Measurements from ENCODE around the gene MANSC1.

- TF ChIP-seq POLR2AphosphoS5 (IDR thresholded peaks at IDR 0.05): no peak
- TF ChIP-seq, protein P1, sequence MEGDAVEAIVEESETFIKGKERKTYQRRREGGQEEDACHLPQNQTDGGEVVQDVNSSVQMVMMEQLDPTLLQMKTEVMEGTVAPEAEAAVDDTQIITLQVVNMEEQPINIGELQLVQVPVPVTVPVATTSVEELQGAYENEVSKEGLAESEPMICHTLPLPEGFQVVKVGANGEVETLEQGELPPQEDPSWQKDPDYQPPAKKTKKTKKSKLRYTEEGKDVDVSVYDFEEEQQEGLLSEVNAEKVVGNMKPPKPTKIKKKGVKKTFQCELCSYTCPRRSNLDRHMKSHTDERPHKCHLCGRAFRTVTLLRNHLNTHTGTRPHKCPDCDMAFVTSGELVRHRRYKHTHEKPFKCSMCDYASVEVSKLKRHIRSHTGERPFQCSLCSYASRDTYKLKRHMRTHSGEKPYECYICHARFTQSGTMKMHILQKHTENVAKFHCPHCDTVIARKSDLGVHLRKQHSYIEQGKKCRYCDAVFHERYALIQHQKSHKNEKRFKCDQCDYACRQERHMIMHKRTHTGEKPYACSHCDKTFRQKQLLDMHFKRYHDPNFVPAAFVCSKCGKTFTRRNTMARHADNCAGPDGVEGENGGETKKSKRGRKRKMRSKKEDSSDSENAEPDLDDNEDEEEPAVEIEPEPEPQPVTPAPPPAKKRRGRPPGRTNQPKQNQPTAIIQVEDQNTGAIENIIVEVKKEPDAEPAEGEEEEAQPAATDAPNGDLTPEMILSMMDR (IDR thresholded peaks at IDR 0.05): no peak
- TF ChIP-seq POLR2A (IDR thresholded peaks at IDR 0.05): no peak
Measured at GRCh38 chr12:12392413-12392812, 42.4 kb upstream of the MANSC1 start.
